Lower leg skin (tissue), 4 donors: ENCODE data around the gene TMC8. TPM values are rescaled to one million over a fixed set of nuclear protein-coding genes. Genes with fewer than 3 reads are reported as not detected.

ENCODE experiments used
- DNase-seq, 2 donors: peaks; one replicate each; pipeline ENCODE4 v3.0.0-alpha.2; 2019; ENCODE audit warnings: low spot score in 2 of 2
- H3K4me3 ChIP-seq: fragments of 200-600 bp; sonication (generic); 2 replicates; pipeline ENCODE4 v1.5.1; 2017; ENCODE audit warnings: mild to moderate bottlenecking, low read depth; ENCODE audit not compliant: poor library complexity, severe bottlenecking
- CTCF ChIP-seq, 3 donors: fragments of 450-650 bp; IDR thresholded peaks; one replicate each; pipeline ENCODE4 v1.5.1; 2016; ENCODE audit warnings: antibody characterized with exemption in 3 of 3, mild to moderate bottlenecking in 3 of 3, moderate library complexity in 2 of 3
- POLR2A ChIP-seq, 2 donors: fragments of 450-650 bp; IDR thresholded peaks; one replicate each; pipeline ENCODE4 v1.6.1; 2016 to 2017; ENCODE audit warnings: antibody characterized with exemption in 2 of 2, mild to moderate bottlenecking in 1 of 2, moderate library complexity in 1 of 2
- WGBS, 2 donors: methylation state at CpG; one replicate each; pipeline ENCODE4 v1.1.5; 2018; 5-methylcytosine and 5-hydroxymethylcytosine counted together
- intact Hi-C: fragments of 100-400 bp; cut with DNase I; formaldehyde crosslinking; loops from one replicate; pipeline ENCODE4 v1.15.0; 2023; ENCODE audit warnings: low total_unique reads
- total RNA-seq, 4 donors: library from RNA; depleted of rRNA; stranded (reverse); fragments of >200 nt; gene quantifications; one replicate each; pipeline ENCODE4 v1.1.0, GENCODE V29; 2016

Gene TMC8
- total RNA-seq, 4 donors from 2014 or later = 1.5 to 2.7 (median 1.7) TPM

- DNase-seq = no peak
- no peak overlapping the region for H3K4me3 ChIP-seq
- WGBS, 2 donors = 46 to 47% methylated on average over 10 to 15 of the region's 18 CpGs
- no peak for TF ChIP-seq POLR2A (IDR thresholded peaks at IDR 0.05)
- TF ChIP-seq CTCF (IDR thresholded peaks at IDR 0.05) = no peak
- intact Hi-C loops = no loop called here
These were observed 14.4 kb downstream of the TMC8 start for GRCh38 chr17:78144736-78145641.

- H3K4me3 ChIP-seq = no peak overlapping the region
- DNase-seq = no peak
- TF ChIP-seq CTCF (IDR thresholded peaks at IDR 0.05) (no peak), POLR2A (IDR thresholded peaks at IDR 0.05) (no peak)
- WGBS, 2 donors = 95 to 98% methylated on average over 7 of the region's 7 CpGs
- intact Hi-C loops = no loop called here
These were observed 15.9 kb downstream of the TMC8 start for GRCh38 chr17:78146471-78146869.

GRCh38 chr17:78146881-78147280 is 16.3 kb downstream of the TMC8 start:
- intact Hi-C loops = no loop called here

GRCh38 chr17:78147315-78147998 is 16.9 kb downstream of the TMC8 start:
- WGBS, 2 donors = 49 to 61% methylated on average over 8 of the region's 8 CpGs
- H3K4me3 ChIP-seq = no peak overlapping the region
- intact Hi-C loops = no loop called here
- TF ChIP-seq POLR2A (IDR thresholded peaks at IDR 0.05) (no peak), CTCF (IDR thresholded peaks at IDR 0.05) (no peak)
- DNase-seq = no peak

More at GRCh38 chr17:78146881-78147280, 16.3 kb downstream of the TMC8 start:
- no peak overlapping the region for H3K4me3 ChIP-seq
- no peak for DNase-seq
- TF ChIP-seq CTCF (IDR thresholded peaks at IDR 0.05) (no peak), POLR2A (IDR thresholded peaks at IDR 0.05) (no peak)
- 81 to 89% methylated on average over 5 to 6 of the region's 6 CpGs for WGBS, 2 donors

GRCh38 chr17:78148286-78149016 is 17.9 kb downstream of the TMC8 start:
- no peak for DNase-seq
- intact Hi-C loops = no loop called here
- TF ChIP-seq CTCF (IDR thresholded peaks at IDR 0.05) (no peak), POLR2A (IDR thresholded peaks at IDR 0.05) (no peak)
- WGBS, 2 donors = 75 to 76% methylated on average over 14 of the region's 14 CpGs
- no peak overlapping the region for H3K4me3 ChIP-seq
